GM12878 (cell line): Measurements from ENCODE around the gene HS6ST1. TPM values are rescaled to one million over a fixed set of nuclear protein-coding genes. Genes with fewer than 3 reads are reported as not detected.

Experiments
- ATAC-seq: fragments of 200-7000 bp; cut with Tn5 transposase; 3 replicates; pipeline ENCODE4 v1.9.1; 2020; ENCODE audit warnings: mild to moderate bottlenecking, moderate library complexity
- BruUV-seq: library from RNA; stranded (reverse); fragments of 400-500 nt; replicated peaks from 2 replicates; lab custom pipeline; 2021; lab: Mats Ljungman, UMichigan
- CTCF ChIA-PET: fragments of 300-600 bp; sonication (Branson Sonifier 250); formaldehyde crosslinking; extraction: SDS; loops from one replicate; lab custom pipeline; 2021; ENCODE audit warnings: inconsistent platforms; lab: Yijun Ruan, JAX
- POLR2A ChIA-PET: fragments of 350-600 bp; formaldehyde crosslinking; extraction: SDS; loops from one replicate; lab custom pipeline; 2021; ENCODE audit warnings: inconsistent platforms; lab: Charles Lee
- RAD21 ChIA-PET: fragments of 300-600 bp; sonication (Branson Sonifier 250); formaldehyde crosslinking; loops from one replicate; lab custom pipeline; 2023; ENCODE audit warnings: antibody characterized with exemption; ENCODE audit not compliant: unreplicated experiment; lab: Charles Lee
- SMC1A ChIA-PET: fragments of 300-600 bp; sonication (Branson Sonifier 250); formaldehyde crosslinking; loops from one replicate; lab custom pipeline; 2023; ENCODE audit not compliant: unreplicated experiment, uncharacterized antibody; lab: Charles Lee
- DNase-seq: peaks from one replicate; pipeline ENCODE4 v3.0.0-alpha.2; 2011; ENCODE audit warnings: low read depth, low spot score
- FAIRE-seq: peaks from 3 replicates; lab custom pipeline; 2011; peaks lifted over from hg19 to GRCh38; lab: Jason Lieb, UNC
- H2AFZ ChIP-seq: 2 replicates; pipeline ENCODE4 v1.6.0; 2011; ENCODE audit warnings: low read depth, low read length, control low read depth; ENCODE audit not compliant: control insufficient read depth
- H3K27ac ChIP-seq: 2 replicates; pipeline ENCODE4 v1.5.1; 2011; ENCODE audit warnings: control low read depth; ENCODE audit not compliant: control insufficient read depth, insufficient read depth
- H3K27me3 ChIP-seq, 2 experiments: replicated peaks in 1 of 2; 2 replicates each; pipeline versions ENCODE4 v1.6.0 to v1.6.1; 2011; ENCODE audit warnings: low read length in 1 of 2; ENCODE audit not compliant: control insufficient read depth in 2 of 2, insufficient read depth in 2 of 2
- H3K36me3 ChIP-seq, 2 experiments: 2 replicates each; pipeline ENCODE4 v1.5.1; 2011; ENCODE audit warnings: low read length in 1 of 2; ENCODE audit not compliant: control insufficient read depth in 2 of 2, insufficient read depth in 2 of 2
- H3K4me1 ChIP-seq: 2 replicates; pipeline ENCODE4 v1.6.1; 2011; ENCODE audit warnings: mild to moderate bottlenecking, low read length, moderate library complexity, mixed read lengths; ENCODE audit not compliant: control insufficient read depth, insufficient read depth
- H3K4me2 ChIP-seq: 2 replicates; pipeline ENCODE4 v1.6.0; 2011; ENCODE audit warnings: control low read depth; ENCODE audit not compliant: control insufficient read depth, insufficient read depth
- H3K4me3 ChIP-seq: fragments of 200-600 bp; sonication (generic); 2 replicates; pipeline ENCODE4 v1.5.1; 2016
- H3K79me2 ChIP-seq: 2 replicates; pipeline ENCODE4 v1.6.0; 2011; ENCODE audit warnings: low read length; ENCODE audit not compliant: control insufficient read depth, insufficient read depth
- H3K9ac ChIP-seq: 2 replicates; pipeline ENCODE4 v1.8.0; 2011; ENCODE audit warnings: low read length, control low read depth, mixed read lengths; ENCODE audit not compliant: control insufficient read depth, insufficient read depth
- H3K9me3 ChIP-seq: replicated peaks from 3 replicates; pipeline ENCODE4 v1.5.1; 2011; ENCODE audit warnings: mild to moderate bottlenecking, low read length; ENCODE audit not compliant: control insufficient read depth, insufficient read depth
- H4K20me1 ChIP-seq: 2 replicates; pipeline ENCODE4 v1.6.0; 2011; ENCODE audit not compliant: control insufficient read depth, insufficient read depth
- ATF2 ChIP-seq: IDR thresholded peaks from 2 replicates; pipeline ENCODE4 v1.6.1; 2012; ENCODE audit warnings: low read length, inconsistent platforms
- ATF7 ChIP-seq: fragments of 450-650 bp; IDR thresholded peaks from 2 replicates; pipeline ENCODE4 v1.6.1; 2016; ENCODE audit warnings: low read depth, mild to moderate bottlenecking
- BCL3 ChIP-seq: IDR thresholded peaks from 2 replicates; pipeline ENCODE4 v1.6.1; 2011; ENCODE audit warnings: borderline replicate concordance, low read depth, mild to moderate bottlenecking, moderate library complexity, low read length; ENCODE audit not compliant: insufficient read depth, poor library complexity, severe bottlenecking
- CTCF ChIP-seq, 3 experiments: IDR thresholded peaks in 2 of 3; conservative IDR thresholded peaks in 1 of 3; 2 replicates each; pipeline ENCODE4 v1.5.1; 2011; ENCODE audit warnings: low read depth in 3 of 3, low read length in 3 of 3, mild to moderate bottlenecking in 3 of 3, control low read depth in 2 of 3, moderate library complexity in 2 of 3, inconsistent platforms in 1 of 3, mixed read lengths in 1 of 3; ENCODE audit not compliant: control insufficient read depth in 2 of 3, insufficient read depth in 1 of 3; ENCODE audit errors: extremely low read depth in 1 of 3
- ETV6 ChIP-seq, 2 experiments: fragments of 450-650 bp in 1 of 2; IDR thresholded peaks in 1 of 2; conservative IDR thresholded peaks in 1 of 2; 2 replicates each; pipeline ENCODE4 v1.6.1; 2014; ENCODE audit warnings: antibody characterized with exemption in 1 of 2, borderline replicate concordance in 1 of 2, low read depth in 1 of 2, mild to moderate bottlenecking in 1 of 2, moderate library complexity in 1 of 2
- HSF1 ChIP-seq: fragments of 150-350 bp; IDR thresholded peaks from 2 replicates; pipeline ENCODE4 v1.6.1; 2014; ENCODE audit warnings: mild to moderate bottlenecking, low read depth, low read length
- IRF4 ChIP-seq: IDR thresholded peaks from 2 replicates; pipeline ENCODE4 v1.6.1; 2011; ENCODE audit warnings: low read depth, low read length
- JUND ChIP-seq: IDR thresholded peaks from 2 replicates; pipeline ENCODE4 v1.6.1; 2012; ENCODE audit warnings: low read depth, mild to moderate bottlenecking, low read length, improper control_type of control experiment, moderate library complexity
- KDM1A ChIP-seq: fragments of 200-600 bp; sonication (generic); IDR thresholded peaks from 2 replicates; pipeline ENCODE4 v1.6.1; 2016; ENCODE audit warnings: borderline replicate concordance
- PBX3 ChIP-seq: IDR thresholded peaks from 2 replicates; pipeline ENCODE4 v1.6.1; 2011; ENCODE audit warnings: mild to moderate bottlenecking, low read depth, low read length, moderate library complexity; ENCODE audit not compliant: insufficient replicate concordance
- SMC3 ChIP-seq: IDR thresholded peaks from 2 replicates; pipeline ENCODE4 v1.6.1; 2011; ENCODE audit warnings: low read length, improper control_type of control experiment, borderline replicate concordance
- SREBF2 ChIP-seq: IDR thresholded peaks from 2 replicates; pipeline ENCODE4 v1.6.1; 2012; ENCODE audit warnings: mild to moderate bottlenecking, low read length
- SUPT20H ChIP-seq: IDR thresholded peaks from 2 replicates; pipeline ENCODE4 v1.6.1; 2011; ENCODE audit warnings: low read depth, mild to moderate bottlenecking, low read length, moderate library complexity, borderline replicate concordance; ENCODE audit not compliant: control insufficient read depth
- ZNF207 ChIP-seq: fragments of 450-650 bp; IDR thresholded peaks from 2 replicates; pipeline ENCODE4 v1.6.1; 2014; ENCODE audit warnings: antibody characterized with exemption, mild to moderate bottlenecking, borderline replicate concordance
- WGBS: methylation state at CpG from one replicate; pipeline ENCODE4 v1.1.6; 2016; ENCODE audit warnings: low lambda C conversion rate; ENCODE audit not compliant: insufficient replicate concordance, insufficient coverage; ENCODE audit errors: missing lambda C conversion rate; 5-methylcytosine and 5-hydroxymethylcytosine counted together
- in situ Hi-C: fragments of 300-500 bp; cut with MboI; formaldehyde crosslinking; loops from 9 replicates; pipeline ENCODE4 v1.14.3; 2018; ENCODE audit warnings: mixed read lengths
- intact Hi-C: fragments of 100-400 bp; cut with micrococcal nuclease; formaldehyde crosslinking; loops from one replicate; pipeline ENCODE4 v1.14.2; 2022; ENCODE audit not compliant: unreplicated experiment
- polyA plus RNA-seq, 11 experiments: library from polyadenylated mRNA; depleted of rRNA in 4 of 11; unstranded in 6 of 11; stranded (reverse) in 5 of 11; fragments of >200 nt; fragmentation: Nextera tagmentation in 4 of 11; fragmentation: Illumina TruSeq in 1 of 11; extraction: Ambion mirVana in 4 of 11; extraction: Trizol in 1 of 11; gene quantifications; 1 replicate in 1 of 11; 2 replicates in 10 of 11; pipeline versions ENCODE4 v1.2.1 to v1.2.3, GENCODE V29; 2011 to 2016; ENCODE audit warnings: inconsistent platforms in 2 of 11, missing spikeins in 2 of 11, low read depth in 1 of 11
- total RNA-seq, 4 experiments: library from RNA; depleted of rRNA in 3 of 4; stranded (reverse); fragments of >200 nt in 3 of 4; fragmentation: Illumina TruSeq in 1 of 4; extraction: Trizol in 1 of 4; gene quantifications; 2 replicates each; pipeline versions ENCODE4 v1.2.1 to v1.2.3, GENCODE V29; 2013 to 2021

Gene HS6ST1
- total and polyA plus RNA-seq, 10 of the 15 experiments (the other 5 are each of a cell fraction or from before 2014, with no cell fraction given), result 0.48 to 17.0 (median 4.7) TPM

GRCh38 chr2:128307595-128307994, 11.1 kb downstream of the HS6ST1 start (continued):
- no peak for TF ChIP-seq SUPT20H
- TF ChIP-seq SMC3, result no peak
- no peak for TF ChIP-seq CTCF (IDR thresholded peaks at IDR 0.05 in 2 of 3, conservative IDR thresholded peaks at IDR 0.05 in 1 of 3; ENCODE audit: control insufficient read depth in 2 of 3, extremely low read depth in 1 of 3, insufficient read depth in 1 of 3, low read depth in 3 of 3, low read length in 3 of 3)

GRCh38 chr2:128306931-128307460, 11.7 kb downstream of the HS6ST1 start:
- no peak overlapping the region for H3K27ac ChIP-seq
- RAD21 ChIA-PET, result interaction anchor here (0.8 kb wide), 1 partner anchor 10 kb away, joined by 3 read pairs; no protein-coding TSS in a partner anchor
- peaks cover 7% of the 10 kb centered on the region for H3K4me1 ChIP-seq
- intact Hi-C loops, result no loop called here
- H4K20me1 ChIP-seq, result no peaks in the 10 kb centered on the region; the same call in 1 of the 2 replicates
- no peaks in the 10 kb centered on the region for H3K9me3 ChIP-seq
- in situ Hi-C loops, result no loop called here
- no peak overlapping the region for H3K4me2 ChIP-seq
- H3K27me3 ChIP-seq, result no peaks in the 10 kb centered on the region
- no peak overlapping the region for H2AFZ ChIP-seq
- SMC1A ChIA-PET, result no interaction called here
- CTCF ChIA-PET, result no interaction called here
- FAIRE-seq (no peak), ATAC-seq (no peak), DNase-seq (no peak)
- H3K9ac ChIP-seq, result no peak overlapping the region
- POLR2A ChIA-PET, result no interaction called here
- no peaks in the 10 kb centered on the region; the same call in 1 of the 2 replicates for H3K79me2 ChIP-seq
- H3K36me3 ChIP-seq, result peaks cover 0 to 2% of the 10 kb centered on the region in 2 experiments; a peak in 2 of 4 replicates
- no TSS peak for BruUV-seq
- no peak overlapping the region for H3K4me3 ChIP-seq
- WGBS, result 71% methylated on average over 11 of the region's 11 CpGs
- TF ChIP-seq SREBF2, result no peak
- no peak for TF ChIP-seq ATF7
- no peak for TF ChIP-seq IRF4
- no peak for TF ChIP-seq KDM1A
- TF ChIP-seq ATF2, result no peak
- TF ChIP-seq JUND, result no peak
- TF ChIP-seq ZNF207, result no peak
- no peak for TF ChIP-seq BCL3
- TF ChIP-seq HSF1, result no peak
- TF ChIP-seq ETV6 (conservative IDR thresholded peaks at IDR 0.05 in 1 of 2, IDR thresholded peaks at IDR 0.05 in 1 of 2; ENCODE audit: borderline replicate concordance in 1 of 2, low read depth in 1 of 2), result no peak
- TF ChIP-seq PBX3, result no peak
